NCI-H1105 (cell line): ENCODE results near the gene TMEM79.
"Not testable (repeated sequence)": the region's sequence is repeated elsewhere in the genome, so short reads cannot be mapped to it uniquely, and the experiment has no call there.

Experiments used
- DNase-seq: peaks from one replicate; lab custom pipeline; 2025; lab: John Stamatoyannopoulos, UW

The TMEM79 gene

GRCh38 chr1:156303241-156303640 is 19.1 kb downstream of the TMEM79 start:
- no peak for DNase-seq

- DNase-seq = no peak
Measured at GRCh38 chr1:156305215-156305614, 21.1 kb downstream of the TMEM79 start.

GRCh38 chr1:156308078-156308477 is 24.0 kb downstream of the TMEM79 start:
- no peak for DNase-seq

GRCh38 chr1:156310962-156311361 is 26.8 kb downstream of the TMEM79 start:
- no peak for DNase-seq

- DNase-seq = no peak
Measured at GRCh38 chr1:156316909-156317308, 32.8 kb downstream of the TMEM79 start.

GRCh38 chr1:156319664-156320063 is 35.5 kb downstream of the TMEM79 start:
- DNase-seq = no peak

- DNase-seq = no peak
Measured at GRCh38 chr1:156320560-156320959, 36.4 kb downstream of the TMEM79 start.

- not testable (repeated sequence) for DNase-seq
Measured at GRCh38 chr1:156323179-156323578, 39.1 kb downstream of the TMEM79 start.

GRCh38 chr1:156336242-156336641 is 52.1 kb downstream of the TMEM79 start:
- DNase-seq = no peak

- no peak for DNase-seq
Measured at GRCh38 chr1:156337052-156337887, 53.1 kb downstream of the TMEM79 start.

GRCh38 chr1:156337888-156338179 is 53.7 kb downstream of the TMEM79 start:
- DNase-seq = no peak

GRCh38 chr1:156338180-156338976 is 54.3 kb downstream of the TMEM79 start, which contains the start of the genes CCT3 and TSACC:
Gene CCT3, minus strand, starts transcription at chr1:156338292. Its CDS starts 108 bp downstream, at chr1:156338184.
Gene TSACC, plus strand, starts transcription at chr1:156338526. Its CDS starts 1,232 bp downstream, at chr1:156339758.
- DNase-seq = peak; percentile 99
